SU-DHL-6 (cell line): ENCODE measurements around the gene GMDS.

Experiments used
- H2AFZ ChIP-seq: fragments of 200-600 bp; sonication (generic); 2 replicates; pipeline ENCODE4 v1.6.1; 2014; ENCODE audit warnings: low read depth, mild to moderate bottlenecking, moderate library complexity, mixed read lengths, antibody characterized with exemption, low read length; ENCODE audit not compliant: severe bottlenecking
- H3F3A ChIP-seq: fragments of 200-600 bp; shearing (Covaris generic); 2 replicates; pipeline ENCODE4 v1.6.0; 2016; ENCODE audit warnings: antibody characterized with exemption, mild to moderate bottlenecking; ENCODE audit not compliant: insufficient read depth
- H3K27ac ChIP-seq: fragments of 200-600 bp; sonication (generic); 2 replicates; pipeline ENCODE4 v1.5.1; 2016; ENCODE audit warnings: low read depth, mild to moderate bottlenecking, low read length, moderate library complexity, mixed read lengths
- H3K27me3 ChIP-seq: fragments of 200-600 bp; sonication (generic), shearing (Covaris generic); 2 replicates; pipeline ENCODE4 v1.6.0; 2014; ENCODE audit warnings: mild to moderate bottlenecking, low read length
- H3K36me3 ChIP-seq: fragments of 200-600 bp; sonication (generic); 2 replicates; pipeline ENCODE4 v1.6.1; 2014; ENCODE audit warnings: mild to moderate bottlenecking, low read length, mixed read lengths
- H3K4me2 ChIP-seq: fragments of 300-600, 200-600 bp; shearing (Covaris generic), sonication (generic); 2 replicates; pipeline ENCODE4 v1.6.0; 2014; ENCODE audit warnings: low read length, low read depth, mild to moderate bottlenecking; ENCODE audit not compliant: poor library complexity, severe bottlenecking
- H3K4me3 ChIP-seq: fragments of 200-600 bp; sonication (generic); 2 replicates; pipeline ENCODE4 v1.5.1; 2014; ENCODE audit warnings: antibody characterized with exemption, low read length, mild to moderate bottlenecking, mixed read lengths; ENCODE audit not compliant: insufficient read depth, poor library complexity, severe bottlenecking
- H3K79me2 ChIP-seq: fragments of 200-600 bp; sonication (generic); 2 replicates; pipeline ENCODE4 v1.6.1; 2014; ENCODE audit warnings: mild to moderate bottlenecking, low read length, moderate library complexity; ENCODE audit not compliant: insufficient read depth
- H3K9ac ChIP-seq: fragments of 200-600 bp; sonication (generic); 2 replicates; pipeline ENCODE4 v1.7.0; 2014; ENCODE audit warnings: mild to moderate bottlenecking, low read length
- H3K9me2 ChIP-seq: fragments of 200-600 bp; sonication (generic); replicated peaks from 2 replicates; pipeline ENCODE4 v1.6.1; 2014; ENCODE audit warnings: low read length; ENCODE audit not compliant: insufficient read depth
- H3K9me3 ChIP-seq: fragments of 200-600 bp; sonication (generic); 2 replicates; pipeline ENCODE4 v1.6.1; 2014; ENCODE audit warnings: low read length, mixed read lengths; ENCODE audit not compliant: insufficient read depth
- H4K20me1 ChIP-seq: fragments of 200-600 bp; sonication (generic); 2 replicates; pipeline ENCODE4 v1.6.1; 2014; ENCODE audit warnings: low read depth, mild to moderate bottlenecking, antibody characterized with exemption, low read length, moderate library complexity, mixed read lengths
- CTCF ChIP-seq: fragments of 200-600 bp; sonication (generic); IDR thresholded peaks from one replicate; pipeline ENCODE4 v1.5.1; 2017; ENCODE audit warnings: antibody characterized with exemption, mild to moderate bottlenecking, low read length, moderate library complexity; ENCODE audit not compliant: insufficient read depth, poor library complexity, severe bottlenecking
- EZH2phosphoT487 ChIP-seq: fragments of 200-600 bp; sonication (generic), shearing (Covaris generic); conservative IDR thresholded peaks from 2 replicates; pipeline ENCODE4 v1.6.1; 2018; ENCODE audit warnings: mild to moderate bottlenecking, antibody characterized with exemption, low read length, moderate library complexity, mixed read lengths

Gene GMDS

GRCh38 chr6:2183246-2183645 lies 62.2 kb downstream of the GMDS start:
- Histone ChIP-seq H4K20me1 (0 out of 2 replicates have a peak, but pooled peaks cover 11% of the 10 kb centered on the region), H3K9me2 (no peaks in the 10 kb centered on the region), H3K27ac (no peak overlapping the region), H3K9me3 (no peaks in the 10 kb centered on the region), H3K9ac (no peak overlapping the region), H2AFZ (no peak overlapping the region), H3F3A (no peaks in the 10 kb centered on the region), H3K79me2 (no peaks in the 10 kb centered on the region), H3K27me3 (no peaks in the 10 kb centered on the region), H3K4me2 (no peak overlapping the region), H3K36me3 (no peaks in the 10 kb centered on the region), H3K4me3 (no peak overlapping the region)
- TF ChIP-seq EZH2phosphoT487 = no peak
- no peak for TF ChIP-seq CTCF

GRCh38 chr6:2182251-2182650 lies 63.2 kb downstream of the GMDS start:
- TF ChIP-seq CTCF = no peak
- TF ChIP-seq EZH2phosphoT487 = no peak
- Histone ChIP-seq H3K9me3 (no peaks in the 10 kb centered on the region), H3K4me2 (no peak overlapping the region), H3F3A (no peaks in the 10 kb centered on the region), H3K27me3 (no peaks in the 10 kb centered on the region), H3K27ac (no peak overlapping the region), H3K79me2 (no peaks in the 10 kb centered on the region), H4K20me1 (0 out of 2 replicates have a peak, but pooled peaks cover 6% of the 10 kb centered on the region), H3K9ac (no peak overlapping the region), H3K4me3 (no peak overlapping the region), H3K9me2 (no peaks in the 10 kb centered on the region), H2AFZ (no peak overlapping the region), H3K36me3 (no peaks in the 10 kb centered on the region)

- no peak overlapping the region for H3K4me2 ChIP-seq
- H4K20me1 ChIP-seq = 0 out of 2 replicates have a peak, but pooled peaks cover 6% of the 10 kb centered on the region
- H3K36me3 ChIP-seq = no peaks in the 10 kb centered on the region
- H3K27me3 ChIP-seq = no peaks in the 10 kb centered on the region
- no peak overlapping the region for H3K9ac ChIP-seq
- no peak overlapping the region for H2AFZ ChIP-seq
- no peaks in the 10 kb centered on the region for H3K79me2 ChIP-seq
- no peaks in the 10 kb centered on the region for H3K9me3 ChIP-seq
- H3K27ac ChIP-seq = no peak overlapping the region
- H3K9me2 ChIP-seq = no peaks in the 10 kb centered on the region
- no peak overlapping the region for H3K4me3 ChIP-seq
- H3F3A ChIP-seq = no peaks in the 10 kb centered on the region
- TF ChIP-seq CTCF (no peak), EZH2phosphoT487 (no peak)
Observed at GRCh38 chr6:2181567-2181966, 63.8 kb downstream of the GMDS start.

GRCh38 chr6:2179950-2180349 lies 65.5 kb downstream of the GMDS start:
- no peaks in the 10 kb centered on the region for H3F3A ChIP-seq
- H3K4me3 ChIP-seq = no peak overlapping the region
- no peak overlapping the region for H3K27ac ChIP-seq
- no peak overlapping the region for H3K4me2 ChIP-seq
- no peaks in the 10 kb centered on the region for H3K27me3 ChIP-seq
- TF ChIP-seq CTCF = no peak
- TF ChIP-seq EZH2phosphoT487 = no peak
- H3K9me2 ChIP-seq = no peaks in the 10 kb centered on the region
- H3K79me2 ChIP-seq = no peaks in the 10 kb centered on the region
- H3K9ac ChIP-seq = no peak overlapping the region
- H4K20me1 ChIP-seq = 0 out of 2 replicates have a peak, but pooled peaks cover 10% of the 10 kb centered on the region
- no peaks in the 10 kb centered on the region for H3K36me3 ChIP-seq
- H2AFZ ChIP-seq = no peak overlapping the region
- H3K9me3 ChIP-seq = no peaks in the 10 kb centered on the region
